ENCODE measurements around the gene LINGO3. TPM values are rescaled to one million over a fixed set of nuclear protein-coding genes. Genes with fewer than 3 reads are reported as not detected.

Gene LINGO3
- total RNA-seq, 1 experiment from 2014 or later = 0.02 TPM

- DNase-seq (ENCODE audit: low spot score) = no peak
Observed at GRCh38 chr19:2306281-2306806, 1.6 kb downstream of the LINGO3 start.

DNA sequence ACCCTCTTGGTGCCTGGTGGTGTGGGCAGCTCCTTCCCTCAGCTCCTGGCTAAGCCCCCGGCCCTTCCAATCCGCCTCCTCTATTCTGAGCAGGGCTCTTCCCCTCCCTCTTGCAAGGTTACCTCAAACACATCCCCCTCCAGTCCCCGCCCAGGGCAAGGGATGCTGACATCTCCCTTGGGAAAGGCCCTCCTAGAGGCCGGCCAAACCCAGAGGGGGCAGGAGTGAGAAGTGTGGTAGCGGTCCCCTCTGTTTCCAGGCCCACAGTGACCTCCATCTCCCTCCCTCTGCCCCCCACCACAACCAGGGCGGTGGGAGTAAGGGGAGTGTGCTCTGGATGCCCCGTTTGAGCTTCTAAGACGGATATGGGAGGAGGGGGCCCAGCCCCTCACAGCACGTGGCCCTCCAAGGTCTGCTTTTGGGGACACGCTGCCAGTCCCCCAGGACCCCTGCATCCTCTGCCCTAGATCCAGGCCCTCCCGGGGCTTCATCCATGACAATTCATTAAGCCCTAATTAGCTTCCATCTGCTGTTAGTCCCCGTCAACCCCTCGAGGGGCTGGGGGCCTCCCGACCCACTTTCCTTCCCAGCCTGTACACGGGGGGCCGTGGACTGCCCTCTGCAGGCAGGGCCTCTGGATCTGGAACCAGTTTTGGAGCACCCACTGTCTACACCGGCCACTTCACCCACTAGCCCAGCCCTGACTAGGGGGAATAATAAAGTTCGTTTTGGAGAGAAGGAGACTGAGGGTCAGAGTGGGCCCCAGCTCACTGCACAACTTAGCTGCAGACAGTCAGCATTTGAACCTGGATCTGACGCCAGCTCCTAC lies 2.3 kb downstream of the LINGO3 start:
- DNase-seq (ENCODE audit: low spot score) = no peak

DNA sequence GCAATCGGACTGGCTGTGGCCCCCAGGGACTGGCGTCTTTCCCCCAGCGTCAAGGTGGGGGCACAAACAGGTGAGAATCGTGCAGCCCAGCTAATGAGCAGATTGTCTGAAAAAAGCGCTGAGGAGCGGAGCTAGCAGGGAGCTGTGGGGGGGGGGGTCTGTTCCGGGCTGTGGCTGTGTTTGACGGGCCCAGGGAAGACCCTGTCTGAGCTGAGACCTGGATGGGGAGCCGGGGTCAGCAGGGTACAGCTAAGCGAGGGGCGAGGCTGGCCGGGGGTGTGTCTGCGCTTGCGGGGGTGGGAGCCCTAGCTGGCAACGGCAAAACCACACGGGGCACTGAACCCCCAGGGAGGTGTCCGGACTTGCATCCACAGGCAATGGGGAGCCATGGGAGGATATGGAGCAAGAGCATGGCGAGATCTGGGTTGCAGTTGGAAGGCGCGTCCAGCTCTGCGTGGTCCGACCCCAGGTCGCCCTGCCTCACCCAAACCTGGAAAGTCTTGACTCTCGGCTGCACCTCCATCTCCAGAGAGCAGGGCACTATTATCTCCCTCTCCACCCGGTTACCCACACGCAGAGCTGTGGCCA lies 4.6 kb downstream of the LINGO3 start:
- DNase-seq (ENCODE audit: low spot score) = no peak

GRCh38 chr19:2302319-2303210 lies 5.4 kb downstream of the LINGO3 start:
- DNase-seq (ENCODE audit: low spot score) = no peak

DNA sequence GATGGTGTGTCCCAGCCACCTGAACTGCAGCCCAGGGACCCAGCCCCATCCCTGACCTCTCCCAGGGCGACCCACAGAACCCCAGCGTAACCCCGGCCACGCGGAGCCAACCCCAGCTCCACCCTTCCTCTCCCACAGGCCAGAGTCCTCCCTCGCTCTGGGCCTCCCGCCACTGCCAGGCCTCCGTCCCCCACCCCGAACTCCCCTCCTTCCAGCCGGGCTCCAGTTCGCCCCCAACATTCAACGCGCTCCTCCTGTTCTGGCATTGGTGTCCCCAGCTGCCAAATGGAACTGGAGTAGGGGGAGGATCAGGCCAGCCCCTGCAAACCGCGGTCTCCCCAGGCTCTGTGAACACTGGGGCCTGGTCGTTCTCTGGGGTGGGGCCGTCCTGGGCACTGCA lies 7.4 kb downstream of the LINGO3 start:
- no peak for DNase-seq (ENCODE audit: low spot score)

DNA sequence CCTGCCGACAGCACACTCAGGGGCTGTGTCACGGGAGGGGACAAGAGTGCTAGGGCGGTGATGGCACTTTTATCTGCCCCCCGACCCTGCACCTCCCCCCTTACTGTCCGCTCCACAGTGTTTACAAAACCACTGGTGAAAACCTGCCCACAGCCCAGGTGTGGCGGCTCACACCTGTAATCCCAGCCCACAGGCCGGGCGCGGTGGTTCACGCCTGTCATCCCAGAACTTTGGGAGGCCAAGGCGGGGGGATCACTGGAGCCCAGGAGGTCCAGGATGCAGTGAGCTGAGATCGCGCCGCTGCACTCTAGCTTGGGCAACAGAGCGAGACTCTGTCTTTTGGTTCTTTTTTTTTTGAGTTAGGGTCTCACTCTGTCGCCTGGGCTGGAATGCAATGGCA lies 11.8 kb downstream of the LINGO3 start:
- no peak for DNase-seq (ENCODE audit: low spot score)

DNA sequence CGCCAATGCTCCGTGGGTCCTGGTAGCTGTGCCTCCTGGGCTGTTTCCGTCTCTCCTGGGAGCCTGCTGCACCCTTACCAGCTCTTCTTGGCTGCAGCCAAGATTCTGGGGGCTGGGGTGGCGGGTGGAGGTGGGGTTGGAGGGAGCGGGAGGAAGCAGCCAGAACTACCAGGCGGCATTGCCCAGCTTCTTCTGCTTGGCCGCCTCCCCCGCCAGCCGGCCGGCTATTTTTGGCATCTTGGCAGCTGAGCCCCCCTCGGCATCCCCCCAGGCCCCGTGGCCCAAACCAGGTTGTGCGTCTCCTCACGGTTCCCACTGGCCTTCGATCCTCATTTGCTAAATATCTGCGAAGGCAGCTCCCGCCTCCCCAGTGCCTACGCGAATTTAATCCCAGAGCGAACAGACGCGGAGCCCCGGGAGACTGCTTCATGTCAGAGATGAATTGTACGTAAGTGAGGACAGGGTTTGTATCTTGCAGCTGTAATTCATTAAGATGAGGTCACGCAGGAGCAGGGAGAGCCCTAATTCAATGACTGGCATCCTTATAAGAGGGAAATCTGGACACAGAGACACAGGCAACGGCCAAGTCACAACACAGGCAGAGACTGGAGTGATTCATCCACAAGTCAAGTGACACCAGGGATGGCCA lies 13.1 kb downstream of the LINGO3 start:
- DNase-seq (ENCODE audit: low spot score) = no peak

DNA sequence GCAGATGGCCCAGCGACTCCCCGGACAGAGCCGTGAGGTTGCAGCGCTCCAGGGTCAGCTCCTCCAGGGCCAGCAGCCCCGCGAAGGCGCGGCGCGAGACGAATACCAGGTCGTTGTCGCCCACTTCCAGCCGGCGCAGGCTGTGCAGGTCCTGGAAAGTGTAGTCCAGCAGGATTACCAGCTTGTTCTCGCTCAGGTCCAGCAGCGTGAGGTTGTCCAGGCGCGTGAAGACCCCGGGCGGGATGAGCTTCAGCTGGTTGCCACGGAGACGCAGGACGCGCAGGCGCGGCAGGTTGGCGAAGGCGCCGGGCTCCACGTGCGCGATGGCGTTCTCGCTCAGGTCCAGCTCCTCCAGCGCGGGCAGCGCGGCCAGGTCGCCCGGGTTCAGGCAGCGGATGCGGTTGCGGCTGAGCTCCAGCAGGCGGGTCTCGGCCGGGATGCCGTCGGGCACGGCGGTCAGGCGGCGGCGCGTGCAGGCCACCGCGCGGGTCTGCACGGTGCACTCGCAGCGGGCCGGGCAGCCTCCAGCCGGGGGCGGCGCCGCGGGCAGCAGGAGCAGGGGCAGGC lies 16.7 kb downstream of the LINGO3 start:
- DNase-seq (ENCODE audit: low spot score) = no peak

DNA sequence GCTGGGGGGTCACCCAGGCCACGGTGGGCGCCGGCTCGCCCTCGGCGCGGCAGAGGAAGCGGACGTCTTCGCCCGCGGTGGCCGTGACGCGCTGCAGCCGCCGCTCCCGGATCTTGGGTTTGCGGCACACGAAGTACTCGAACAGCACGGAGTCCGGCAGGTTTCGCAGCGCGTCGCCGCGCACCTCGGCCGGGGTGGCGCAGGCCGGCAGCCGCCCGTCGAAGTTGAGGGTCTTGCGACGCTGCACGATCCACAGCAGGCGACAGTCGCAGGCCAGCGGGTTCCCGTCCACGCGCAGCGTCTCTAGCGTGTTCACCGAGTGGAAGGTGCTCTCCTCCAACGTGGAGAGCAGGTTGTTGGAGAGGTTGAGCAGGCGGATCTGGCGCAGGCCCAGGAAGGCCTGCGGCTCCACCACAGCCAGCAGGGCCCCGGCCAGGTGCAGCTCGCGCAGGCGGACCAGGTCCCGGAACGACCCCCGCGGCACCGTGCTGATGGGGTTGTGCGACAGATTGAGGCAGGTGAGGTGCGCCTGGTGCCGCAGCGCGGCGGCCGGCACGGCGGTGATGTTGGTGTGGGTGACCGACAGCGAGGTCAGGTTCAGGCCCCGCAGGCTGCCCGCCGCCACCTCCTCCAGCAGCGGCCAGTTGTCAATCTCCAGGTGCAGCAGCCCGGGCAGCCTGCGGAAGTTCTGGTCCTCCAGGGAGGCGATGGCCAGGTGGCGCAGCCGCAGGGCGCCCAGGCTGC lies 17.3 kb downstream of the LINGO3 start:
- no peak for DNase-seq (ENCODE audit: low spot score)

DNA sequence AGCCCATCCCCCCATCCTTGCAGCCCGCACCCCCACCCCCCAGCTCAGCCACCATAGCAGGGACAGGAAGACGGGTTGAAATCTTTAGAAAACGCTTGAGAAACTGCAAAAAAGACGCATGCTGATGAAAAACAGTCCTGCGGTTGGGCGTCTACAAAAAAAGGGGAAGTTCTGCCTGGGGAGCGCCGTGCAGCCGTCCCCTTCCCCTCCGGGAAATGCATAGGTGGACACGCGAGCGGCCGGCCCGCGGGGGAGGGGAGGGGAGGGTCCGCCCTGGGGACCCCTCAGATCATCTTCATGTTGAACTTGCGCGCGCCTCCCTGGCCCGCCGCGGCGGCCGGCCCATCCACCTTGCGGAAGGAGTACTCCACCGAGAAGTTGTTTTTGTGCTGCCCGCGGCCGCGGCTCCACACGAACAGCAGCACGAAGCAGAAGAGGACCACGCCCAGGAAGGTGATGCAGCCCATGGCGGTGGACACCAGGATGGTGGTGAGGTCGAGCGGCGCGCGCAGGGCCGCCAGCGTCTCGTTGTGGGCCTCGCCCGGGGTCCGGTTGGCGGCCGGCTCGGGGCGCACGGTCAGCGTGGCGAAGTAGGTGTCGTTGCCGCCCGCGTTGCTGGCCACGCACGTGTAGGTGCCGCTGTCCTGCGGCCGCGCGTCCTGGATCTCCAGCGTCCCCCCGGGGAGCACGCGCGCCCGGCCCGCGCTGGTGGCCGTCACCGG lies 18.1 kb downstream of the LINGO3 start:
- DNase-seq (ENCODE audit: low spot score) = no peak

DNA sequence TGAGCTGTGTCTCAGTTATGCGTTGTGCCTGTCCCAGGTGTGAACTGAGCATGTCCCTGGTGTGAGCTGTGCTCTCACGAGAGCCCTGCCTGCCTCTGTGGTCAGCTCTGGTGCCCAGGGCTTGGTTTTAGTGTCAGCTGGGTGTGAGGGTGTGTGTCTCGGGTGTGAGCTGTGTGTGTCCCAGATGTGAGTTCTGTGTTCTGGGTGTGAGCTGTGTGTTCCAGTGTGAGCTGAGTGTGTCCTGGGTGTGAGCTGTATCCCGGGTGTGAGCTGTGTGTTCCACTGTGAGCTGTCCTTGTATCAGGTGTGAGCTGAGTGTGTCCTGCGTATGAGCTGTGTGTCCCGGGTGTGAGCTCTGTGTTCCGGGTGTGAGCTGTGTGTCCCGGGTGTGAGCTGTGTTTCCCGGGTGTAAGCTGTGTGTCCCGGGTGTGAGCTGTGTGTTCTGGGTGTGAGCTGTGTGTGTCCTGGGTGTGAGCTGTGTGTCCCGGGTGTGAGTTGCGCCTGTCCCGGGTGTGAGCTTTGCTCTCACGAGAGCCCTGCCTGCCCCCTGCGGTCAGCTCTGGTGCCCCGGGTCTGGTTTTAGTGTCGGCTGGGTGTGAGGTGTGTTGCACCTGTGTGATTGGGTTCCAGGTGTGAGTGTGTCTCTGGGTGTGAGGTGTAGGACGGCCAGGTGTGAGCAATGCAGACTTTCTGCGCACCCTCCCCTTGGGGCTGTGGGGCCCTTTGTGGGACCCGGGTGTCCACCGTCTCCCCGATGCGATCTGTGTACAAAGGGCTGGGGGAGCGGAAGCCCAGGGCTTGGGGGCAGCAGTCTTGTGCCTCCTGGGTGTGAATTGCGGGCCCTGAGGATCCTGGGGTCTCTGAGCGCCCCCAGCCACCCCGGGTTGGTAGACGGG lies 18.9 kb downstream of the LINGO3 start:
- DNase-seq (ENCODE audit: low spot score) = no peak

DNA sequence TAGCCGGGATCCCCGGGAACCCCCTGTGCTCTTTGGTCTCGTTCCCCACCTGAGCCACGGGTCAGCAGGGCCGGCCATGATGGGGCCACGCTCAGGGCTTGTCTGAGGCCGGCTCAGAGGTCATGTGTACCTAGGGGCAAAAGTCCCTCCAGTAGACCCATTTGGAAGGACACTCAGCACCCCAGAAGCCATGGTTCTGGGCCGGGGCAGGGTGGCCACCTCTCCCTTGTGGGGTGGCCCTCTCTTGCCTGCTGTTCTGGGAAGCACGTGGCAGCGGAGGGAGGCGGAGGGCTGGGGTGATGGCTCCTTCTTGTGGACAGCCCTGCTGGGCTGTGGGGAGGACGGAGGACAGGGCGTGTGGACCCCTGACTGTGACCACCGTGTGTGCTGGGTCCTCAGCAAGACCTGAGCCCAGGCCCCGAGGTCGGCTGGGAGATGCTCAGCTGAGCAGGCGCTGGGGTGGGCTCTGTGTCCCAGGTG lies 19.6 kb downstream of the LINGO3 start:
- DNase-seq (ENCODE audit: low spot score) = no peak

DNA sequence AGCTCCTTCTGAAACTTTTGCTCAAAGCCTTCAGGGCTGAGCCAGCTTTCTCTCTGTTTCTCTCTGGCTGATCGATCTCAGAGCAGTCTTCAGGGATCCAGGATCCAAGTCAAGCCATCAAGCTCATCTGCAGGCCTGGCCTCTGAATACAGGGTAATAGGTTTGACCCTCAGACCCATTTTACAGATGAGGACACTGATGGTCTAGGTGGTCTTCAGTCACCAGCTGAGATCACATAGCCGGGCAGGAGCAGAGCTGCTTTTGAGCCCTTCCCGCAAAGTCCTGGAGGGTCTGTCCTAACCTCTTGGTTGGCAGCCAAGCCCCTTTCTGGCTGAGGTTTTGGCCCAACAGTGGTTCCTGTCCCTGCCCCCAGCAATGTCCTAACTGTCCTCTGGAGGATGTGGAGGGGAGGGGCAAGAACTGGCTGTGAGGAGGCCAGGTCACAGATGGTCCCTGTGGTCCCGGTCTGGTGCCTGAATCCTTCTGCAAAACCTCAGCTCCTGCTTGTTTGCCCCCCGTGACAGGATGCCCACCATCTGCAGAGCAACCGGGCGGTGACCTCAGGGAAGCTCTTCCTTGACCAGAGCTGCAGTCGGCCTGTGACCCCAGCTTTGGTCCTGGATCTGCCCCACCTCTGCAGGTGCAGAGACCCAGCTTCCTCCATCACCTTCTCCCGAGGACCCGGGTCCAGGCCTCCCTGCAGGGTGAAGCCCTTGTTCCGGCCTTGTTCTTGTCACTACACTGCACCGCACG lies 20.2 kb downstream of the LINGO3 start:
- no peak for DNase-seq (ENCODE audit: low spot score)

GRCh38 chr19:2286402-2287140 lies 21.4 kb downstream of the LINGO3 start:
- no peak for DNase-seq (ENCODE audit: low spot score)

DNA sequence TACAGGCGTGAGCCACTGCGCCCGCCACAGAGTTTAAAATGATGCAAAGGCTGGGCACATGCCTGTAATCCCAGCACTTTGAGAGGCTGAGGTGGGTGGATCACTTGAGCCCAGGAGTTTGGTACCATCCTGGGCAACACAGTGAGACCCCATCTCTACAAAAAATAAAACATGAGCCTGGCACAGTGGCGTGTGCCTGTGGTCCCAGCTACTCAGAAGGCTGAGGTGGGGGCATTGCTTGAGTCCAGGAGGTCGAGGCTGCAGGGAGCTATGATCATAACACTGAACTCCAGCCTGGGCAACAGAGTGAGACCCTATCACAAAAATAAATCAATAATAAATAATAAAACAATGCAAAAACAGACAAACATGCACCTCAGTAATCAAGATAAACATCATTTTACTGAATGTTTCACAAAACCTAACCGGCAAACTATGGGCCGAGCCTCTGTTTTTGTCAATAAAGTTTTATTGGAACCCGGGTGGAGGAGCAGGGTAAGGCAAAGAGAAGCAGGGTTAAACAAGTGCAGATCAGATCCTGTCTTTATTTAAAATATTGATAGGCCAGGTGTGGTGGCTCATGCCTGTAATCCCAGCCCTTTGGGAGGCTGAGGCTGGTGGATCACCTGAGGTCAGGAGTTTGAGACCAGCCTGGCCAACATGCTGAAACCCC lies 24.0 kb downstream of the LINGO3 start:
- DNase-seq (ENCODE audit: low spot score) = no peak

GRCh38 chr19:2282862-2283237 lies 25.1 kb downstream of the LINGO3 start:
- no peak for DNase-seq (ENCODE audit: low spot score)
